GM23248 (cell line): ENCODE data around the gene ZFY.

ENCODE experiments used
- EZH2 ChIP-seq: fragments of 200-600 bp; sonication (generic); IDR thresholded peaks from 2 replicates; pipeline ENCODE4 v1.6.1; 2018; ENCODE audit warnings: antibody characterized with exemption, mild to moderate bottlenecking; ENCODE audit not compliant: insufficient read depth, poor library complexity, severe bottlenecking
- EZH2phosphoT487 ChIP-seq: fragments of 200-600 bp; sonication (generic); IDR thresholded peaks from 2 replicates; pipeline ENCODE4 v1.6.1; 2018; ENCODE audit warnings: antibody characterized with exemption, moderate library complexity, mild to moderate bottlenecking, low read depth; ENCODE audit not compliant: insufficient read depth

GRCh38 chrY:2972708-2973107 is 37.5 kb downstream of the ZFY start:
- TF ChIP-seq EZH2 = no peak
- TF ChIP-seq EZH2phosphoT487 = no peak
